Measurements from ENCODE around the gene DAGLA.
A peak's percentile ranks its signal among the peaks of the same experiment; 100 is the strongest.

Gene DAGLA

GRCh38 chr11:61712846-61713245 is 32.7 kb downstream of the DAGLA start:
- DNase-seq (ENCODE audit: low spot score) = no peak
- Histone ChIP-seq H2BK120ac (ENCODE audit: low read depth, low read length) (no peak overlapping the region), H3K23ac (ENCODE audit: low read depth, low read length, poor library complexity) (no peak overlapping the region)

GRCh38 chr11:61713464-61713863 is 33.3 kb downstream of the DAGLA start:
- Histone ChIP-seq H3K4me3 (ENCODE audit: low read length in 2 of 2) (no peak overlapping the region), H3K79me1 (ENCODE audit: low read depth, low read length) (no peaks in the 10 kb centered on the region), H3K23ac (ENCODE audit: low read depth, low read length, poor library complexity) (no peak overlapping the region), H2BK120ac (ENCODE audit: low read depth, low read length) (no peak overlapping the region), H3K4me2 (ENCODE audit: insufficient read depth, low read length, poor library complexity, severe bottlenecking) (no peak overlapping the region), H3K9me3 (replicated peaks in 1 of 2; ENCODE audit: control insufficient read depth in 2 of 2, insufficient read depth in 1 of 2, low read depth in 1 of 2, low read length in 2 of 2) (no peaks in the 10 kb centered on the region), H3K18ac (ENCODE audit: low read length) (peak overlapping the region; percentile 7), H3K27ac (replicated peaks; ENCODE audit: low read length) (no peak overlapping the region), H3K14ac (ENCODE audit: low read length) (no peak overlapping the region), H3K4ac (ENCODE audit: low read length) (no peak overlapping the region), H2BK15ac (ENCODE audit: low read length) (no peak overlapping the region), H3K9ac (ENCODE audit: low read depth, low read length, poor library complexity) (no peak overlapping the region), H4K8ac (ENCODE audit: low read depth, low read length) (no peak overlapping the region), H3K36me3 (replicated peaks in 1 of 2; ENCODE audit: control insufficient read depth in 2 of 2, insufficient read depth in 2 of 2, low read length in 2 of 2) (no peaks in the 10 kb centered on the region), H3K27me3 (ENCODE audit: control insufficient read depth in 3 of 3, insufficient read depth in 3 of 3, low read depth in 1 of 3, low read length in 3 of 3) (no peaks in the 10 kb centered on the region), H2AFZ (ENCODE audit: low read length) (no peak overlapping the region), H4K91ac (ENCODE audit: low read depth, low read length, poor library complexity) (no peak overlapping the region), H2AK5ac (ENCODE audit: low read depth, low read length) (no peak overlapping the region), H2BK5ac (ENCODE audit: low read length) (no peak overlapping the region), H2BK12ac (ENCODE audit: low read length) (no peak overlapping the region), H3K4me1 (ENCODE audit: control insufficient read depth in 2 of 2, insufficient read depth in 1 of 2, low read depth in 1 of 2, low read length in 2 of 2) (peaks cover 20 to 36% of the 10 kb centered on the region in 2 donors)
- no peak for DNase-seq (ENCODE audit: low spot score)
- no CpG with 5 or more reads among the region's 9 CpGs for WGBS, 2 donors (ENCODE audit: extremely low coverage in 2 of 2, insufficient read length in 2 of 2, insufficient replicate concordance in 1 of 2)

More at GRCh38 chr11:61712846-61713245, 32.7 kb downstream of the DAGLA start:
- Histone ChIP-seq H2BK12ac (ENCODE audit: low read length) (no peak overlapping the region), H3K9ac (ENCODE audit: low read depth, low read length, poor library complexity) (no peak overlapping the region), H3K14ac (ENCODE audit: low read length) (no peak overlapping the region), H3K27me3 (ENCODE audit: control insufficient read depth in 3 of 3, insufficient read depth in 3 of 3, low read depth in 1 of 3, low read length in 3 of 3) (no peaks in the 10 kb centered on the region), H3K4me1 (ENCODE audit: control insufficient read depth in 2 of 2, insufficient read depth in 1 of 2, low read depth in 1 of 2, low read length in 2 of 2) (peaks cover 16 to 33% of the 10 kb centered on the region in 2 donors), H3K18ac (ENCODE audit: low read length) (no peak overlapping the region), H4K8ac (ENCODE audit: low read depth, low read length) (no peak overlapping the region), H3K4me2 (ENCODE audit: insufficient read depth, low read length, poor library complexity, severe bottlenecking) (no peak overlapping the region), H3K79me1 (ENCODE audit: low read depth, low read length) (no peaks in the 10 kb centered on the region), H2AK5ac (ENCODE audit: low read depth, low read length) (peak overlapping the region; percentile 72), H3K9me3 (replicated peaks in 1 of 2; ENCODE audit: control insufficient read depth in 2 of 2, insufficient read depth in 1 of 2, low read depth in 1 of 2, low read length in 2 of 2) (no peaks in the 10 kb centered on the region), H3K36me3 (replicated peaks in 1 of 2; ENCODE audit: control insufficient read depth in 2 of 2, insufficient read depth in 2 of 2, low read length in 2 of 2) (no peaks in the 10 kb centered on the region), H3K27ac (replicated peaks; ENCODE audit: low read length) (no peak overlapping the region), H3K4ac (ENCODE audit: low read length) (no peak overlapping the region), H4K91ac (ENCODE audit: low read depth, low read length, poor library complexity) (no peak overlapping the region), H2BK15ac (ENCODE audit: low read length) (no peak overlapping the region), H2AFZ (ENCODE audit: low read length) (no peak overlapping the region), H3K4me3 (ENCODE audit: low read length in 2 of 2) (no peak overlapping the region), H2BK5ac (ENCODE audit: low read length) (no peak overlapping the region)
- no CpG with 5 or more reads among the region's 6 CpGs for WGBS, 2 donors (ENCODE audit: extremely low coverage in 2 of 2, insufficient read length in 2 of 2, insufficient replicate concordance in 1 of 2)

- no peaks in the 10 kb centered on the region for H3K9me3 ChIP-seq (replicated peaks in 1 of 2; ENCODE audit: control insufficient read depth in 2 of 2, insufficient read depth in 1 of 2, low read depth in 1 of 2, low read length in 2 of 2)
- H3K14ac ChIP-seq (ENCODE audit: low read length) = no peak overlapping the region
- no peak overlapping the region for H3K4me3 ChIP-seq (ENCODE audit: low read length in 2 of 2)
- no peak overlapping the region for H3K4me2 ChIP-seq (ENCODE audit: insufficient read depth, low read length, poor library complexity, severe bottlenecking)
- no peaks in the 10 kb centered on the region for H3K36me3 ChIP-seq (replicated peaks in 1 of 2; ENCODE audit: control insufficient read depth in 2 of 2, insufficient read depth in 2 of 2, low read length in 2 of 2)
- H3K4me1 ChIP-seq (ENCODE audit: control insufficient read depth in 2 of 2, insufficient read depth in 1 of 2, low read depth in 1 of 2, low read length in 2 of 2) = peaks cover 22 to 37% of the 10 kb centered on the region in 2 donors
- H3K27me3 ChIP-seq (ENCODE audit: control insufficient read depth in 3 of 3, insufficient read depth in 3 of 3, low read depth in 1 of 3, low read length in 3 of 3) = no peaks in the 10 kb centered on the region
- no peaks in the 10 kb centered on the region for H3K79me1 ChIP-seq (ENCODE audit: low read depth, low read length)
- H2BK15ac ChIP-seq (ENCODE audit: low read length) = no peak overlapping the region
- no peak overlapping the region for H3K9ac ChIP-seq (ENCODE audit: low read depth, low read length, poor library complexity)
- H2AK5ac ChIP-seq (ENCODE audit: low read depth, low read length) = no peak overlapping the region
- no peak for DNase-seq (ENCODE audit: low spot score)
- H4K8ac ChIP-seq (ENCODE audit: low read depth, low read length) = no peak overlapping the region
- no peak overlapping the region for H3K27ac ChIP-seq (replicated peaks; ENCODE audit: low read length)
- no peak overlapping the region for H3K23ac ChIP-seq (ENCODE audit: low read depth, low read length, poor library complexity)
- H2BK5ac ChIP-seq (ENCODE audit: low read length) = no peak overlapping the region
- no peak overlapping the region for H3K18ac ChIP-seq (ENCODE audit: low read length)
- H4K91ac ChIP-seq (ENCODE audit: low read depth, low read length, poor library complexity) = no peak overlapping the region
- no CpG with 5 or more reads among the region's 5 CpGs for WGBS, 2 donors (ENCODE audit: extremely low coverage in 2 of 2, insufficient read length in 2 of 2, insufficient replicate concordance in 1 of 2)
- no peak overlapping the region for H3K4ac ChIP-seq (ENCODE audit: low read length)
- no peak overlapping the region for H2AFZ ChIP-seq (ENCODE audit: low read length)
- H2BK12ac ChIP-seq (ENCODE audit: low read length) = no peak overlapping the region
- no peak overlapping the region for H2BK120ac ChIP-seq (ENCODE audit: low read depth, low read length)
Measured at GRCh38 chr11:61713906-61714305, 33.7 kb downstream of the DAGLA start.

GRCh38 chr11:61714316-61714715 is 34.1 kb downstream of the DAGLA start:
- no peak overlapping the region for H3K18ac ChIP-seq (ENCODE audit: low read length)
- no peak overlapping the region for H3K4ac ChIP-seq (ENCODE audit: low read length)
- no peak overlapping the region for H4K91ac ChIP-seq (ENCODE audit: low read depth, low read length, poor library complexity)
- H3K27me3 ChIP-seq (ENCODE audit: control insufficient read depth in 3 of 3, insufficient read depth in 3 of 3, low read depth in 1 of 3, low read length in 3 of 3) = no peaks in the 10 kb centered on the region
- no CpG with 5 or more reads among the region's 6 CpGs for WGBS, 2 donors (ENCODE audit: extremely low coverage in 2 of 2, insufficient read length in 2 of 2, insufficient replicate concordance in 1 of 2)
- H3K4me2 ChIP-seq (ENCODE audit: insufficient read depth, low read length, poor library complexity, severe bottlenecking) = no peak overlapping the region
- no peaks in the 10 kb centered on the region for H3K9me3 ChIP-seq (replicated peaks in 1 of 2; ENCODE audit: control insufficient read depth in 2 of 2, insufficient read depth in 1 of 2, low read depth in 1 of 2, low read length in 2 of 2)
- no peak overlapping the region for H4K8ac ChIP-seq (ENCODE audit: low read depth, low read length)
- no peak overlapping the region for H2BK15ac ChIP-seq (ENCODE audit: low read length)
- H2BK12ac ChIP-seq (ENCODE audit: low read length) = no peak overlapping the region
- no peak overlapping the region for H3K4me3 ChIP-seq (ENCODE audit: low read length in 2 of 2)
- H2BK120ac ChIP-seq (ENCODE audit: low read depth, low read length) = no peak overlapping the region
- no peaks in the 10 kb centered on the region for H3K36me3 ChIP-seq (replicated peaks in 1 of 2; ENCODE audit: control insufficient read depth in 2 of 2, insufficient read depth in 2 of 2, low read length in 2 of 2)
- H2AK5ac ChIP-seq (ENCODE audit: low read depth, low read length) = peak overlapping the region; percentile 3
- H2AFZ ChIP-seq (ENCODE audit: low read length) = no peak overlapping the region
- no peak overlapping the region for H3K14ac ChIP-seq (ENCODE audit: low read length)
- H3K27ac ChIP-seq (replicated peaks; ENCODE audit: low read length) = no peak overlapping the region
- H3K79me1 ChIP-seq (ENCODE audit: low read depth, low read length) = no peaks in the 10 kb centered on the region
- no peak overlapping the region for H3K9ac ChIP-seq (ENCODE audit: low read depth, low read length, poor library complexity)
- peaks cover 26 to 41% of the 10 kb centered on the region in 2 donors for H3K4me1 ChIP-seq (ENCODE audit: control insufficient read depth in 2 of 2, insufficient read depth in 1 of 2, low read depth in 1 of 2, low read length in 2 of 2)
- no peak overlapping the region for H3K23ac ChIP-seq (ENCODE audit: low read depth, low read length, poor library complexity)
- no peak for DNase-seq (ENCODE audit: low spot score)
- H2BK5ac ChIP-seq (ENCODE audit: low read length) = no peak overlapping the region

Data from neuronal stem cell (in vitro differentiated cells).